HG02610 (cell line): Measurements from ENCODE around the gene BRD3OS.
"Not testable (repeated sequence)": the region's sequence is repeated elsewhere in the genome, so short reads cannot be mapped to it uniquely, and the experiment has no call there.

ENCODE experiments used
- ATAC-seq: cut with Tn5 transposase; IDR thresholded peaks from one replicate; pipeline ENCODE4 v1.9.1; 2021; ENCODE audit warnings: mild to moderate bottlenecking, moderate library complexity; ENCODE audit not compliant: unreplicated experiment

Gene BRD3OS

GRCh38 chr9:134061688-134062371, 36.5 kb downstream of the BRD3OS start:
- no peak for ATAC-seq

DNA sequence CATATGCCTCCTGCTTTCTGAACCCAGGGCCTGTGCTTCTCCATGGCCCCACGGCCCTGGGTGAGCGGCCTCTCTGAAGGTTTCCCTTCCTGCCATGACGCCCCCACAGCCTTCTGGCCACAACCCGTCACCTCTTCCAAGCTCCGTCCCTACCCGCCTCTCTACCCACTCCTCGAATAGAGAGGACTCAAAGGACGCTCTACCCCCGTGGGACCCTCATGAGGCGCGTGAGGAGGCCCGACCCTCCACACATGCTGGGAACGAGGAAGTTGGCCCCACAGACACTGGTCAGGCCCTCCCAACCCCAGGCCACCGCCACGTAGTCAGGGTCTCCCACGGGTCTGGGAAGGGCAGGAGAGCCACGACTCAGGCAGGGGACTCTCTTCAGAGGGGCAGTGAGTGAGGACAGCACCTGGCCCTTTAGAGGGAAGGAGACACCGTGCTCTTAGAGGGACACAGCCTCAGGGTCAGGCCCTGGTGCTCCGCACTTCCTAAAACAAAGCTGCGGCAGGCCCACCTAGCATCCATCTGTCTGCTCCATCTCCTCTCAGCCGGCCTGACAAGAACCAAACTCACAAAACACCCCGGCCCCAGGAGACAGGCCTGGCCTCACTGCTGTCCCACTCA, 37.3 kb downstream of the BRD3OS start:
- no peak for ATAC-seq

DNA sequence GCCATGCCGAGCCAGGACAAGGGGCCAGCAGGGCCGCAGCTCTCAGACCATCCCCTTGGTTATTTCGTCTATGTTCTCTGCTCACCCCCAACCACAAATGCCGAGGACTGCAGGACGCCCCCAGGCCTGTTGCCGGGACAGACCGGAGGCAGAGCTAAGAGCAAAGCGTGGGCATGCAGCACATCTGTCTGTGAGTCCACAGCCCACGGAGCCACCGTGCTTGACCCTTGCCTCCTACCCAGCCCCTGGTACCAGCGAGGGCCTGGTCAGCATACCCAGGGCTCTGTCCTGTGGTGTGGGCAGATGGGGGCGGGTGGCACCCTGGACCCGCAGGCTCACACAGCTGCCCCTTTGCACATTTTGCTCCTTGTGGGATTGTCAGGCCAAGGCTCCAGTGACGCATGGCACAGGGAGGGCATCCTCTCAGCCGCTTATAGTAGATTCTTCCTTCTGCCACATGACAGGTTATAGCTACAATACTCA, 37.8 kb downstream of the BRD3OS start:
- no peak for ATAC-seq

DNA sequence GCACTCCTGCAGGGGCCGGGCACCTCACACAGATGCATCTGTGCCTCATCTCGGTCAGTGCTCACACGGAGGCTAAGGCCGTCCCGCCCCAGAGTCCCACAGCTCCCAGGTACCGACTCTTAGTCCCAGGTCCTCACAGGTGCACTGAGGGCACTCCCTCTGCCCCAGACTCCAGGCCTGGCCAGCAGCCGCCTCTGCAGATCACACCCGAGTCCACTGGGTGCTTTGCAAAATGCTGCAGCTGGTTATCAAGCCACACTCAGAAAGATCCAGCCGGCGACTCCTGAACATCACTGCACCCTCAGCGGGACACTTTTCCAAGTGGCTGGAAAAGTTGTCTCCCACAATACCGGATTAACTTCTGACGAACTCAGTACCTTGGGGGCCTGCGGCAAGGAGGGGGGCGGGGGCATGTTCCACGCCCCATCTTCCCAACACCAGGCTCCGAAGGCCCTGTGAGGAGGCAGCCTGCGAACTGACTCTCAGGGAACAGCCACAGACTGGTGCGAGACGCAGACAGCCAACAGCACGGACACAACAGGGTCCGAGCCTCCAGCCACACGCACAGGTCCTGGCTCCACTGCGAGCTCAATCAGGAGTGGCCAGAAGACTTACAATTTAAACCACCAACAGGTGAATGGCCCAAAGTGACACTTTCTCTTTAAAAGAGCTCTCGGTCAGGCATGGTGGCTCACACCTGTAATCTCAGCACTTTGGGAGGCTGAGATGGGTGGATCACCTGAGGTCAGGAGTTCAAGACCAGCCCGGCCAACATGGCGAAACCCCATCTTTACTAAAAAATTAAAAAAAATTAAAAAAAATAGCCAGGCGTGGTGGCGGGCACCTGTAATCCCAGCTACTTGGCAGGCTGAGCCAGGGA, 38.5 kb downstream of the BRD3OS start:
- no peak for ATAC-seq

DNA sequence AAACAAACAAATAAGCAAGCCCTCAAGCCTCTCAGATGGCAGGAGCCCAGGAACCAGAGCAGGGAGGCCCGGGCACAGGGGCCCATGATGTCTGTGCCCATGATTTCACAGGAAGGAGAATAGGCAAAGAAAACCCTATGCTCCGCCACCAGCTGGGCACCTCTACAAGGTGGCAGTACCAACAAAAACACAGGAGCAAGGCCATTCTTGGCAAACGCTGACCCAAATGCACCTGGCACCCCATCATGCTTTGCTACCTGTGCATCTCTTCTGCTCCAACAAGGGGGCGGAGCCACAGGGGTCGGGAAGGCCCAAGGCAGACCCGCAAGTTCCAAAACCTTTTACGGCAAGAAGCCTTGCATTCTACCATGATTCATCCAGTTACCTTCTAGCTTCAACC, 39.4 kb downstream of the BRD3OS start:
- no peak for ATAC-seq

- ATAC-seq: peak; percentile 34
Measured at GRCh38 chr9:134065612-134066419, 40.5 kb downstream of the BRD3OS start.

DNA sequence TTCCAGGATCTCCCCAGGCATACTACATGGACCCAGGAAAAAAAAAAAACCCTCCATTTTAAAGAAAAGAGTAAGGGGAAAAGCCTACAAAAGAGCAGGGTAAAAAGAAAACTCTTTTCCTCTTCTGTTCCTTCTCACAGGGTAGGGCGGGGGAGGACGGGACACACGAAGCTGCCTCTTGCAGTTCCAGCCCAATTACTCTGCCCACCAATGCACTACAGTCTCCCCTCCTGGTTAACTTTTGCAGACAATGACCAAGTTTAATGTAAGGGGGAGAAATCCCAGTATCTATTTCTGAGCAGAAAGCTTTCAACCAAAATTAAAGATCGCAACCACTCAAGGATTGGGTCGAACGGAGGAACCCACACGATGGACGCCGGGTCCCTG, 41.2 kb downstream of the BRD3OS start:
- ATAC-seq: no peak

DNA sequence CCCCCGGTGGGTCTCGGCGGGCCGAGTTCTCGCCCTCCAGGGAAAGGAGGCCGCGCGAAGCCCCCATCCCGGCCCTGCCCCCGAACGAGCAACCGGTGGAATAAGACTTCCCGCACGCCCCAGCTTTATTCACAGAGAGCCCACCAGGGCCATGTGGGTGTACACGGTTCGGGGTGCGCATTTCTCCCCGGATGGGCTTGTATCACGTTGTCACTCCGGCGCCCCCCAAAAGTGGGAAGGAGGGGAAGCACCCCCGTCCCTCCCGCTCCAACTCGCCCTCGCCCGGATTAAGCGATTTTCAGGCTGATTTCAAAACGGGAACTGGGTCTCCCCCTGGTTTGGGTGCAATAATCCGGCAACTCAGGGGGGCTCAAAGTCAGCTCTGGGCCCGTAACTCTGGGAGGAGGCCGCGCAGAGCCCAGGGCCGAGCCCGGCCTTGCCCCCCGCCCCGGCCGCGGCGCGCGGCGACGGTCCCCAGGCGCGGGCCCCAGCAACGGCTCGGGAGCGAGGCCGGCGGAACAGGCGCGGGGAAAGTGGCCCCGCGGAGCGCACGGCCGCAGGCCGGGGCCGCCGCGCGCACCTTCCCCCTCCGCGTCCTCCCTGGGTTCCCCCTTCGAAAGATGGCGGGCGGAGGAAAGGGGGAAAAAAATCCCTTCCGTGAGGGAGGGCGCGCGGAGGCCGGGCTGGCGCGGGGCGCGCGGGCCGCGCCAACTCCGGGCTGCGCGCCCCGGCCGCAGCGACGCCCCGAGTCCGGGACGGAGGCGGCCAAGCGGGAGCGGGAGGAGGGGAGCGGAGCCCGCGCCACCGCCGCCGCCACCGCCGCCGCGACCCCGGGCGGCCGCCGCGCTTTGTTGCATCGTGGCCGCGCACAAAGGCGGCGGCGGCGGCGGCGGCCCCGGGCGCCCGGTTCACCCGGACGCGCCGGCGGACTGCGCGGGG, 41.9 kb downstream of the BRD3OS start:
- ATAC-seq: peak; percentile 14

GRCh38 chr9:134067904-134068743, 42.8 kb downstream of the BRD3OS start, which contains the start of gene BRD3:
TSS of gene BRD3 (minus strand) at chr9:134068026. CDS start at chr9:134053477, 14,549 bp downstream.
- peak; percentile 76 for ATAC-seq

- no peak for ATAC-seq
Measured at GRCh38 chr9:134068744-134069479, 43.6 kb downstream of the BRD3OS start.

DNA sequence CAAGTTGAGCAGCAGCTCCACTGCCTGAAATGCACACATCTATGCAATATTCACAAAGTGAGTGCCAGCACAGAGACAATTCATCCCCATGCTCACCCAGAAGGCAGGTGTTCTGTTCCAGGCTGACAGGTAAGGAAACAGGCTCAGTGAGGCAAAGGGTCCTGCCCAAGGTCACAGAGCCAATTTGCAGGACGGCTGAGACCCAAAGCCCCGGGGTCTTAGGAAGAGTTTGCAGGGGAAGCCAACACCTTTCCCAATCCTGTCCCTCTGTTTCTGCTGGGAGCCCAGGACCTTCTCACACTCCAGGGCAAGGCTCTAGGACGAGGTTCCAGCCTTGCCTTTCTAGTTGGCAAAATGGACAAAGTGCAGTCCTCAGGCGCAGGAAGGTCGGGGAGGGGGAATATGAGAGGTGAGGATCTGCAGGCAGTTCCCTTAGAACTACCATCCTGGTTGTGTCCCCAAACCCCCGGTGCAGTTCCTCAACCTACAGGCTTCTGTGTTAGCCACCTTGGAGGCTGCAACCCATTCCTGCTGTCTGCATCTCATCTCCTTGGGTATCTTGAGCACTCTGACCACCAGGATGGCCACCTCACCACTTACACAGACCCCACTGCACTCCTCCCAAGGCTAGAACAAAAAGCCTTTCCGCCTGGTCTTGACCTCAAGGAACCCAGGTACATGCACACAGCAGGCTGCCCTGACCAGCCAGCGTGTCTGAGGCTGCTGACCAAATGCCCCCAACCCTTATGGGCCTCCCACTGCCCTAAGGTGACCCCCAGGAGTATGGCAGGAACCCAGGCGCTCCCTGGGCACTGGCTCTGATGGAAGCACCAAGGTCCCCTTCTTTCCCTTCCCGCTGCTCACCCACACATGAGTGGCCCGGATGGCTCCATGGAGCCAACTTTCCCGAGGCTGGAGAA, 44.5 kb downstream of the BRD3OS start:
- ATAC-seq: no peak

DNA sequence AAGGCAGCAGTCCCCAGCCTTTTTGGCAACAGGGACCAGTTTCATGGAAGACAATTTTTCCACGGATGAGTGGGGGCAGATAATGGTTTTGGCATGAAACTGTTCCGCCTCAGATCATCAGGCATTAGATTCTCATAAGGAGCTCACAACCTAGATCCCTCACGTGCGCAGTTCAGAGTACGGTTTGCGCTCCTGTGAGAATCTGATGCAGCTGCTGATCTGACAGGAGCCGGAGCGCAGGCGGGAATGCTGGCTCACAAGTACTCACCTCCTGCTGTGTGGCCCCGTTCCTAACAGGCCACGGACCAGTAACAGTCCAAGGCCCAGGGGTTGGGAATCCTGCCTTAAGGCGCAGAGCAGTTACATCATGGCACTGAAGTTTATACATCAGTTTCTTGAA, 45.9 kb downstream of the BRD3OS start:
- no peak for ATAC-seq

DNA sequence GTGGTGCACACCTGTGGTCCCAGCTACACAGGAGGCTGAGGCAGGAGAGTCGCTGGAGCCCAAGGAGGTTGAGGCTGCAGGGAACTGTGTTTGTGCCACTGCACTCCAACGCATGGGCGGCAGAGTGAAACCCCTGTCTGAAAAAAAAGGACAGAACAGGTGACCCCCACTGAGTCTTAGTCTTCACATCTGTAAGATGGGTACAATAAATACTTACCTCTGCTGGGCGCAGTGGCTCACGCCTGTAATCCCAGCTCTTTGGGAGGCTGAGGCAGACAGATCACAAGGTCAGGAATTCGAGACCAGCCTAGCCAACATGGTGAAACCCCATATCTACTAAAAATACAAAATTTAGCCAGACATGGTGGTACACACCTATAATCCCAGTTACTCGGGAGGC, 47.4 kb downstream of the BRD3OS start:
- ATAC-seq: not testable (repeated sequence)

DNA sequence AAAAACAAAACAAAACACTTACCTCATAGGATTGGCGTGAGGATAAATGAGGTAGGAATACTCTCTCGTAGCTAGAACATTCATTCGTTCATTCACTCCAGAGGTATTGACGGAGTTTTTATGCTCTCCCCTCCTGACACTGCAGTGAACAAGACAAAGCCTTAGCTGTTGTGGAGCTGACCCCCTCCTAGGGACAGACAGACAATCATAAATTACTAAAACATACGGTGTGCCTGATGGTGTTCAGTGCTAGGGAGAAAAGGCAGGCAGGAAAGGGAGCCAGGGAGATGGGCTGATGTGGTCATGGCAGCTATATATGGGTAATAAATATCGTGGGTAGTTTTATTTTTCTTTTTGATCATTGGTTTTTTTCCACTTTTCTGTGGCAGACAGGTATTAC, 48.2 kb downstream of the BRD3OS start:
- no peak for ATAC-seq

GRCh38 chr9:134075689-134076088, 50.4 kb downstream of the BRD3OS start:
- not testable (repeated sequence) for ATAC-seq

- no peak for ATAC-seq
Measured at GRCh38 chr9:134076644-134077043, 51.4 kb downstream of the BRD3OS start.
